WTC11 (cell line): Measurements from ENCODE around the gene FAM228B. TPM values are rescaled to one million over a fixed set of nuclear protein-coding genes. Genes with fewer than 3 reads are reported as not detected.

Source experiments
- ATAC-seq: fragments of 200-7000 bp; cut with Tn5 transposase; 2 replicates; pipeline ENCODE4 v1.10.0; 2021; ENCODE audit warnings: mild to moderate bottlenecking, moderate library complexity
- CTCF ChIA-PET: fragments of 300-600 bp; sonication (Branson Sonifier 250); formaldehyde crosslinking; loops from one replicate; lab custom pipeline; 2021; ENCODE audit warnings: antibody characterized with exemption; lab: Charles Lee
- POLR2A ChIA-PET: fragments of 350-600 bp; sonication (Branson Sonifier 250); formaldehyde crosslinking; loops from one replicate; lab custom pipeline; 2021; ENCODE audit warnings: antibody characterized with exemption; lab: Charles Lee
- DNase-seq: peaks from one replicate; pipeline ENCODE4 v3.0.0; 2021; ENCODE audit warnings: low spot score
- H3K27ac Mint-ChIP-seq: 2 replicates; pipeline ENCODE4 v1.8.0; 2021; ENCODE audit warnings: mixed read lengths
- H3K27me3 Mint-ChIP-seq: 2 replicates; pipeline ENCODE4 v1.8.0; 2021; ENCODE audit warnings: low read depth, mild to moderate bottlenecking, moderate library complexity, mixed read lengths
- H3K36me3 Mint-ChIP-seq: 2 replicates; pipeline ENCODE4 v1.8.0; 2021; ENCODE audit warnings: mixed read lengths
- H3K4me1 Mint-ChIP-seq: 2 replicates; pipeline ENCODE4 v1.8.0; 2022; ENCODE audit warnings: mixed read lengths
- H3K4me3 Mint-ChIP-seq: 2 replicates; pipeline ENCODE4 v1.8.0; 2021; ENCODE audit warnings: mild to moderate bottlenecking, moderate library complexity, mixed read lengths
- H3K9me3 Mint-ChIP-seq: 2 replicates; pipeline ENCODE4 v1.8.0; 2021; ENCODE audit warnings: mixed read lengths
- AFF4 ChIP-seq: sonication (generic); formaldehyde crosslinking; IDR thresholded peaks from 2 replicates; pipeline ENCODE4 v1.8.1; 2023; ENCODE audit warnings: mild to moderate bottlenecking, missing genetic modification reagents, borderline replicate concordance
- ATF1 ChIP-seq: sonication (generic); formaldehyde crosslinking; IDR thresholded peaks from 2 replicates; pipeline ENCODE4 v1.8.1; 2023; ENCODE audit warnings: mild to moderate bottlenecking, moderate library complexity, missing genetic modification reagents
- FOXK1 ChIP-seq: sonication (generic); formaldehyde crosslinking; IDR thresholded peaks from 2 replicates; pipeline ENCODE4 v1.8.0; 2022; ENCODE audit warnings: mild to moderate bottlenecking, moderate library complexity, missing genetic modification reagents
- FOXP1 ChIP-seq: sonication (generic); formaldehyde crosslinking; IDR thresholded peaks from 2 replicates; pipeline ENCODE4 v1.8.0; 2022; ENCODE audit warnings: missing genetic modification reagents, mild to moderate bottlenecking, moderate library complexity, borderline replicate concordance
- GABPB1 ChIP-seq: sonication (generic); formaldehyde crosslinking; IDR thresholded peaks from 2 replicates; pipeline ENCODE4 v1.8.1; 2023; ENCODE audit warnings: mild to moderate bottlenecking, missing genetic modification reagents
- NFYB ChIP-seq: sonication (generic); formaldehyde crosslinking; conservative IDR thresholded peaks from 2 replicates; pipeline ENCODE4 v1.8.0; 2022; ENCODE audit warnings: low read depth, missing genetic modification reagents
- PRDM15 ChIP-seq: sonication (generic); formaldehyde crosslinking; IDR thresholded peaks from 2 replicates; pipeline ENCODE4 v1.8.0; 2022; ENCODE audit warnings: missing genetic modification reagents
- RELA ChIP-seq: sonication (generic); formaldehyde crosslinking; IDR thresholded peaks from 2 replicates; pipeline ENCODE4 v1.8.1; 2022; ENCODE audit warnings: missing genetic modification reagents, mild to moderate bottlenecking, borderline replicate concordance
- RORB ChIP-seq: fragments of 250-450 bp; sonication (Bioruptor Pico); IDR thresholded peaks from 2 replicates; pipeline ENCODE4 v1.9.0; 2021; ENCODE audit warnings: mild to moderate bottlenecking
- SOX15 ChIP-seq: fragments of 250-450 bp; sonication (Bioruptor Pico); IDR thresholded peaks from 2 replicates; pipeline ENCODE4 v1.9.0; 2021; ENCODE audit warnings: mild to moderate bottlenecking
- TCF7 ChIP-seq: sonication (generic); formaldehyde crosslinking; IDR thresholded peaks from 2 replicates; pipeline ENCODE4 v1.8.0; 2022; ENCODE audit warnings: mild to moderate bottlenecking, low read depth, missing genetic modification reagents, moderate library complexity
- TEAD1 ChIP-seq: sonication (generic); formaldehyde crosslinking; IDR thresholded peaks from 2 replicates; pipeline ENCODE4 v1.8.0; 2022; ENCODE audit warnings: mild to moderate bottlenecking, missing genetic modification reagents
- USF1 ChIP-seq: sonication (generic); formaldehyde crosslinking; IDR thresholded peaks from 2 replicates; pipeline ENCODE4 v1.8.0; 2022; ENCODE audit warnings: mild to moderate bottlenecking, missing genetic modification reagents
- ZNF121 ChIP-seq: sonication (generic); formaldehyde crosslinking; IDR thresholded peaks from 2 replicates; pipeline ENCODE4 v1.8.0; 2023; ENCODE audit warnings: missing genetic modification reagents
- ZNF219 ChIP-seq: sonication (generic); formaldehyde crosslinking; IDR thresholded peaks from 2 replicates; pipeline ENCODE4 v1.8.0; 2023; ENCODE audit warnings: missing genetic modification reagents, mild to moderate bottlenecking, borderline replicate concordance
- ZNF396 ChIP-seq: fragments of 250-450 bp; sonication (Bioruptor Pico); IDR thresholded peaks from 2 replicates; pipeline ENCODE4 v1.8.0; 2021; ENCODE audit warnings: mild to moderate bottlenecking, moderate library complexity, borderline replicate concordance
- ZNF416 ChIP-seq: fragments of 250-450 bp; sonication (Bioruptor Pico); IDR thresholded peaks from 2 replicates; pipeline ENCODE4 v1.9.0; 2021; ENCODE audit warnings: mild to moderate bottlenecking, inconsistent platforms
- ZNF423 ChIP-seq: fragments of 250-450 bp; sonication (Bioruptor Pico); IDR thresholded peaks from 2 replicates; pipeline ENCODE4 v2.1.2; 2022; ENCODE audit warnings: mild to moderate bottlenecking, moderate library complexity
- ZNF671 ChIP-seq: fragments of 250-450 bp; sonication (Bioruptor Pico); IDR thresholded peaks from 2 replicates; pipeline ENCODE4 v1.8.0; 2021; ENCODE audit warnings: mild to moderate bottlenecking
- total RNA-seq: library from RNA; stranded (reverse); gene quantifications from 3 replicates; pipeline ENCODE4 v1.2.3, GENCODE V29; 2021
- TF ChIP-seq, protein P1 (sequence below): fragments of 200-600 bp; IDR thresholded peaks from 2 replicates; pipeline ENCODE4 v1.8.0; 2022; ENCODE audit warnings: antibody characterized with exemption
- TF ChIP-seq, protein P2 (sequence below): sonication (generic); formaldehyde crosslinking; IDR thresholded peaks from 2 replicates; pipeline ENCODE4 v1.8.1; 2022; ENCODE audit warnings: missing genetic modification reagents, borderline replicate concordance
- TF ChIP-seq, protein P3 (sequence below): fragments of 250-450 bp; sonication (Bioruptor Pico); IDR thresholded peaks from 2 replicates; pipeline ENCODE4 v1.8.0; 2021; ENCODE audit warnings: mild to moderate bottlenecking

FAM228B gene
- total RNA-seq, 1 experiment from 2014 or later: 2.7 TPM

- no peak for TF ChIP-seq NFYB (CRISPR knock-in tag)
- no peak for TF ChIP-seq ZNF416
- TF ChIP-seq, protein P1, sequence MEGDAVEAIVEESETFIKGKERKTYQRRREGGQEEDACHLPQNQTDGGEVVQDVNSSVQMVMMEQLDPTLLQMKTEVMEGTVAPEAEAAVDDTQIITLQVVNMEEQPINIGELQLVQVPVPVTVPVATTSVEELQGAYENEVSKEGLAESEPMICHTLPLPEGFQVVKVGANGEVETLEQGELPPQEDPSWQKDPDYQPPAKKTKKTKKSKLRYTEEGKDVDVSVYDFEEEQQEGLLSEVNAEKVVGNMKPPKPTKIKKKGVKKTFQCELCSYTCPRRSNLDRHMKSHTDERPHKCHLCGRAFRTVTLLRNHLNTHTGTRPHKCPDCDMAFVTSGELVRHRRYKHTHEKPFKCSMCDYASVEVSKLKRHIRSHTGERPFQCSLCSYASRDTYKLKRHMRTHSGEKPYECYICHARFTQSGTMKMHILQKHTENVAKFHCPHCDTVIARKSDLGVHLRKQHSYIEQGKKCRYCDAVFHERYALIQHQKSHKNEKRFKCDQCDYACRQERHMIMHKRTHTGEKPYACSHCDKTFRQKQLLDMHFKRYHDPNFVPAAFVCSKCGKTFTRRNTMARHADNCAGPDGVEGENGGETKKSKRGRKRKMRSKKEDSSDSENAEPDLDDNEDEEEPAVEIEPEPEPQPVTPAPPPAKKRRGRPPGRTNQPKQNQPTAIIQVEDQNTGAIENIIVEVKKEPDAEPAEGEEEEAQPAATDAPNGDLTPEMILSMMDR: no peak
- TF ChIP-seq GABPB1 (CRISPR knock-in tag): no peak
- H3K4me1 Mint-ChIP-seq: 0 out of 2 replicates have a peak, but pooled peaks cover 3% of the 10 kb centered on the region
- no peaks in the 10 kb centered on the region for H3K27me3 Mint-ChIP-seq
- H3K4me3 Mint-ChIP-seq: no peak overlapping the region
- ChIA-PET POLR2A (no interaction called here), CTCF (interaction anchor here (1.4 to 3.2 kb wide), 2 partner anchors 126 to 283 kb away, joined by 4 to 12 read pairs; partner anchors contain the start of genes ATAD2B and TP53I3)
- no peak overlapping the region for H3K27ac Mint-ChIP-seq
- no peaks in the 10 kb centered on the region for H3K36me3 Mint-ChIP-seq
- no peak for ATAC-seq
- no peak for DNase-seq
- H3K9me3 Mint-ChIP-seq: no peaks in the 10 kb centered on the region
Observed at GRCh38 chr2:24210106-24210455, 86.8 kb downstream of the FAM228B start.

DNA sequence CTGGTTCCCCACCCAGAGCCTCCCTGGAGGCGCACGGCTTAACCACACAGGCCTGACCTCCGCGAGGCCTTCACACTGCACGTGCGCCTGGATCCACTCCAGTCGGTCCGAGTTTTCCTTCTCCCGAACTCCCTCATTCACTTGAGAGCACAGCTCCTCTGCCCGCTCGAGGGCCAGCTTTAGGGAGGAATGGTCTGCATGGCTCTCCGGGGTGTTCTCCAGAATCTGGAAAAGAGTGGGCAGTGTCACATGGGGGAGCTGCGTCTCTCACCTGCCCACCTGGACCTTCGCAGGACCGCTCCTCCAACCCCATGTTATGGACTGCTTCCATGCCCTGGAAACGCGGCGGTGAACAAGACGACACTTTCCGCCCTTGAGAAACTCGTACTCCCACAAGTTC lies 87.5 kb downstream of the FAM228B start:
- H3K27ac Mint-ChIP-seq: no peak overlapping the region
- DNase-seq (no peak), ATAC-seq (no peak)
- CTCF ChIA-PET: interaction anchor here (1.4 to 3.2 kb wide), 2 partner anchors 126 to 284 kb away, joined by 4 to 12 read pairs; partner anchors contain the start of genes ATAD2B and TP53I3
- H3K9me3 Mint-ChIP-seq: no peaks in the 10 kb centered on the region
- no peaks in the 10 kb centered on the region for H3K27me3 Mint-ChIP-seq
- POLR2A ChIA-PET: no interaction called here
- H3K36me3 Mint-ChIP-seq: no peaks in the 10 kb centered on the region
- H3K4me3 Mint-ChIP-seq: no peak overlapping the region
- H3K4me1 Mint-ChIP-seq: 0 out of 2 replicates have a peak, but pooled peaks cover 3% of the 10 kb centered on the region
- TF ChIP-seq RELA (no peak), PRDM15 (CRISPR knock-in tag) (no peak), ZNF396 (CRISPR knock-in tag) (no peak), ATF1 (CRISPR knock-in tag) (no peak), FOXP1 (CRISPR knock-in tag) (no peak), USF1 (CRISPR knock-in tag) (no peak), ZNF416 (no peak), TCF7 (CRISPR knock-in tag) (no peak), RORB (CRISPR knock-in tag) (no peak), TEAD1 (CRISPR knock-in tag) (no peak), SOX15 (CRISPR knock-in tag) (no peak), ZNF423 (CRISPR knock-in tag) (no peak), ZNF671 (CRISPR knock-in tag) (no peak), AFF4 (CRISPR knock-in tag) (no peak), ZNF219 (CRISPR knock-in tag) (no peak), FOXK1 (CRISPR knock-in tag) (no peak), ZNF121 (CRISPR knock-in tag) (no peak)
- TF ChIP-seq, protein P2, sequence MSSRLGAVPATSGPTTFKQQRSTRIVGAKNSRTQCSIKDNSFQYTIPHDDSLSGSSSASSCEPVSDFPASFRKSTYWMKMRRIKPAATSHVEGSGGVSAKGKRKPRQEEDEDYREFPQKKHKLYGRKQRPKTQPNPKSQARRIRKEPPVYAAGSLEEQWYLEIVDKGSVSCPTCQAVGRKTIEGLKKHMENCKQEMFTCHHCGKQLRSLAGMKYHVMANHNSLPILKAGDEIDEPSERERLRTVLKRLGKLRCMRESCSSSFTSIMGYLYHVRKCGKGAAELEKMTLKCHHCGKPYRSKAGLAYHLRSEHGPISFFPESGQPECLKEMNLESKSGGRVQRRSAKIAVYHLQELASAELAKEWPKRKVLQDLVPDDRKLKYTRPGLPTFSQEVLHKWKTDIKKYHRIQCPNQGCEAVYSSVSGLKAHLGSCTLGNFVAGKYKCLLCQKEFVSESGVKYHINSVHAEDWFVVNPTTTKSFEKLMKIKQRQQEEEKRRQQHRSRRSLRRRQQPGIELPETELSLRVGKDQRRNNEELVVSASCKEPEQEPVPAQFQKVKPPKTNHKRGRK (CRISPR knock-in tag): no peak
- TF ChIP-seq, protein P3, sequence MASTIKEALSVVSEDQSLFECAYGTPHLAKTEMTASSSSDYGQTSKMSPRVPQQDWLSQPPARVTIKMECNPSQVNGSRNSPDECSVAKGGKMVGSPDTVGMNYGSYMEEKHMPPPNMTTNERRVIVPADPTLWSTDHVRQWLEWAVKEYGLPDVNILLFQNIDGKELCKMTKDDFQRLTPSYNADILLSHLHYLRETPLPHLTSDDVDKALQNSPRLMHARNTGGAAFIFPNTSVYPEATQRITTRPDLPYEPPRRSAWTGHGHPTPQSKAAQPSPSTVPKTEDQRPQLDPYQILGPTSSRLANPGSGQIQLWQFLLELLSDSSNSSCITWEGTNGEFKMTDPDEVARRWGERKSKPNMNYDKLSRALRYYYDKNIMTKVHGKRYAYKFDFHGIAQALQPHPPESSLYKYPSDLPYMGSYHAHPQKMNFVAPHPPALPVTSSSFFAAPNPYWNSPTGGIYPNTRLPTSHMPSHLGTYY (CRISPR knock-in tag): no peak
